Skeletal muscle satellite cell (primary cell): ENCODE results near the gene KRTAP4-5.
"Not testable (repeated sequence)": the region's sequence is repeated elsewhere in the genome, so short reads cannot be mapped to it uniquely, and the experiment has no call there.

Source experiments
- H3K27me3 ChIP-seq: 2 replicates; pipeline ENCODE4 v1.7.0; 2013; ENCODE audit warnings: low read length; ENCODE audit not compliant: control insufficient read depth, insufficient read depth
- H3K36me3 ChIP-seq: 2 replicates; pipeline ENCODE4 v1.7.0; 2013; ENCODE audit warnings: mild to moderate bottlenecking, control low read depth, low read length; ENCODE audit not compliant: insufficient read depth
- H3K4me1 ChIP-seq: 2 replicates; pipeline ENCODE4 v1.7.0; 2013; ENCODE audit warnings: low read length; ENCODE audit not compliant: control insufficient read depth, insufficient read depth
- H3K4me2 ChIP-seq: 2 replicates; pipeline ENCODE4 v1.7.0; 2013; ENCODE audit warnings: mild to moderate bottlenecking, low read length
- H3K4me3 ChIP-seq: 2 replicates; pipeline ENCODE4 v1.7.0; 2013; ENCODE audit warnings: low read length
- H3K9ac ChIP-seq: 2 replicates; pipeline ENCODE4 v1.7.0; 2013; ENCODE audit warnings: mild to moderate bottlenecking, low read depth, low read length, moderate library complexity
- H3K9me3 ChIP-seq: replicated peaks from 2 replicates; pipeline ENCODE4 v1.7.0; 2013; ENCODE audit warnings: mild to moderate bottlenecking, control low read depth, low read length

The KRTAP4-5 gene

DNA sequence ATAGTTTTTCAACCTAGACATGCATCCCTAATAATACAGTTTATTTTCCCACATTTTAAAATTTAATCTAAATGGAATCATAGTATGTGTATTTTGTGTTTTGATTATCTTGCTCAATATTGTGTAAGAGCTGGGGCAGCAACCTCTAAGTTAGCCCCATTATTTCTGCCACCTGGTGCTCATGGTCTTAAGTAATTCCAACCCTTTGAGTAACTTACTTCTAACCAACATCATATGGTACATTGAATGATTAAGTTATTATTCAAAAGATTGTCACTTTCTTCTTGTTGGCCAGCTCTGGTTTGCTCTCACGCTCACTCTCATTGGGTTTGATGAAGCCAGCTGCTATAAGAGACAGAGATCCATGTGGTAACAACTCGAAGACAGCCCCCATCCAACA is 22.3 kb upstream of the KRTAP4-5 start:
- Histone ChIP-seq H3K4me1 (no peaks in the 10 kb centered on the region), H3K27me3 (peaks cover 3% of the 10 kb centered on the region), H3K9me3 (no peaks in the 10 kb centered on the region), H3K4me3 (no peak overlapping the region), H3K4me2 (no peak overlapping the region), H3K36me3 (no peaks in the 10 kb centered on the region), H3K9ac (no peak overlapping the region)

DNA sequence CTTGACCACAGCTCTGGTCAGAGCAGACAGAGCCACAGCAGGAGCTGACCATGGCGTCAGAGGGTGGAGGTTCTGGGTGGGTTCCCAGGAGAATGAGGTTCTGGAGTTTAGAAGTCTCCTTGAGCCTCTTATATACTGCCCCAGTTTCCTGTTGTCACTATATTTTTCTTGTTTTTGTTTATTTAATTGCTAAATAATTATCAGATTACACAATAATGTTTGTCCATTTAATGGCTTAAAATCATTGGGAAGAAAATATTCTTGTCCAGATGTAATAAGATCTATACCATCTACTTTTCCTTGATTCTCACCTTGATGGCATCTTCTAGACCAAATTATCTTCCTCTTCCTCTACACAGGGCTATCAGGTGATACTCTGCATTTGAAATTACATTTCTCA is 18.5 kb upstream of the KRTAP4-5 start, which contains the start of gene KRTAP4-3:
KRTAP4-3 (minus strand) TSS at position 101 of the 400 bp plus-strand sequence; CDS start at position 52, 49 bp downstream.
- Histone ChIP-seq H3K9me3 (no peaks in the 10 kb centered on the region), H3K9ac (no peak within 1 kb of the TSS), H3K4me2 (no peak within 1 kb of the TSS)

DNA sequence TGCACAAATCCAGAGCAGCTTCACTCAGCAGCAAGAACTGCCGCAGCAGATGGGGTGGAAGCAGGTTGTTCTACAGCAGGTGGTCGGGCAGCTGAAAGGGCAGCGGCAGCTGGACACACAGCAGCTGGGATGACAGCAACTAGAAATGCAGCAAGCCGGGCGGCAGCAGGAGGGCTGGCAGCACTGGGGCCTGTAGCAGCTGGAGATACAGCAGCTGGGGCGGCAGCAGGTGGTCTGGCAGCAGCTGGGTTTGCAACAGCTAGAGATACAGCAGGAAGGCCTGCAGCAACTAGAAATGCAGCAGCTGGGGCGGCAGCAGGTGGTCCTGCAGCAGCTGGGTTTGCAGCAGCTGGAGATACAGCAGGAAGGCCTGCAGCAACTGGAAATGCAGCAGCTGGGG is 17.9 kb upstream of the KRTAP4-5 start:
- Histone ChIP-seq H3K36me3 (no peaks in the 10 kb centered on the region), H3K27me3 (no peaks in the 10 kb centered on the region), H3K4me3 (no peak overlapping the region), H3K4me1 (no peaks in the 10 kb centered on the region), H3K4me2 (no peak overlapping the region), H3K9ac (no peak overlapping the region), H3K9me3 (no peaks in the 10 kb centered on the region)

More for the DNA sequence above, 18.5 kb upstream of the KRTAP4-5 start, which contains the start of gene KRTAP4-3:
- Histone ChIP-seq H3K4me3 (no peak within 1 kb of the TSS), H3K36me3 (no peaks in the 10 kb centered on the region), H3K27me3 (no peaks in the 10 kb centered on the region), H3K4me1 (no peaks in the 10 kb centered on the region)

DNA sequence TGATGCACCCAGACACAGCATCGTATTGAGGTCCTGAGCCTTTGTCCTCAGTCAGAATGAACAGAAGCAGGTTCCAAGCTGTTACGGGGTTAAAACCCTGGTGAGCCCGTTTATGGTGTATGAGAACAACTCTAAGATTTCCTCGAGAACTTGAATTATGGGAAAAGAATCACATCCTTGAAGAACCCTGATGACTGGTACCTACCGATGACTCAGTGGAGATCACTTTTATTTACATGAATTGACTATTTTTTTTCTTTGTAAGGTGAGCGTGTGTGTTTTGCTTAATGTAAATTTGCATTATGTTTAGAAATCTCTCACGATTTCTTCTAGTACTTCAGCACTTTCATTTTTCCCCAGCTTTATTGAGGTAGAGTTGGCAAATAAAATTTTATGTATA is 14.2 kb upstream of the KRTAP4-5 start:
- no peaks in the 10 kb centered on the region for H3K36me3 ChIP-seq

DNA sequence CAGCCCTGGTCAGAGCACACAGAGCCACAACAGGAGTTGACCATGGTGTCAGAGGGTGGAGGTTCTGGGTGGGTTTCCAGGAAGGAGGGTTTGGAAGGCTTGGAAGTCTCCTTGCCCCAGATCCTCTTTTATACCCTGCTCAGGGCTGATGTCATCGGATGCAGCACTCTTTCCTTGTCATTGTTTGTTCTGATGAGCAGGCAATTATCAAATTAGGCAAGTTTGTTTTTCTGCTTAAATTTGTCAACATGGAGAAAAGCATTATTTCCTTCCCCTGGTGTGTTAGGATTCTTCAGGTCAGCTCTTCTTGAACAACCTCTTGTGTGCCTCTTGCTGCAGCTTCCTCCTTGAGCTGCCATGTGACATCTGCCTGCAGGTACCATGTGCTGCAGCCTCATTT is 11.0 kb upstream of the KRTAP4-5 start, which contains the start of gene KRTAP4-4:
KRTAP4-4 (minus strand) TSS at position 101 of the 400 bp plus-strand sequence; CDS start at position 44, 57 bp downstream.
- H3K9me3 ChIP-seq, result no peaks in the 10 kb centered on the region
- H3K4me1 ChIP-seq, result no peaks in the 10 kb centered on the region
- no peak within 1 kb of the TSS for H3K4me3 ChIP-seq
- H3K4me2 ChIP-seq, result no peak within 1 kb of the TSS
- H3K36me3 ChIP-seq, result no peaks in the 10 kb centered on the region
- H3K27me3 ChIP-seq, result no peaks in the 10 kb centered on the region
- no peak within 1 kb of the TSS for H3K9ac ChIP-seq

More for the DNA sequence above, 14.2 kb upstream of the KRTAP4-5 start:
- no peaks in the 10 kb centered on the region for H3K27me3 ChIP-seq
- no peak overlapping the region for H3K9ac ChIP-seq
- no peaks in the 10 kb centered on the region for H3K4me1 ChIP-seq
- no peaks in the 10 kb centered on the region for H3K9me3 ChIP-seq
- H3K4me2 ChIP-seq, result no peak overlapping the region
- no peak overlapping the region for H3K4me3 ChIP-seq

DNA sequence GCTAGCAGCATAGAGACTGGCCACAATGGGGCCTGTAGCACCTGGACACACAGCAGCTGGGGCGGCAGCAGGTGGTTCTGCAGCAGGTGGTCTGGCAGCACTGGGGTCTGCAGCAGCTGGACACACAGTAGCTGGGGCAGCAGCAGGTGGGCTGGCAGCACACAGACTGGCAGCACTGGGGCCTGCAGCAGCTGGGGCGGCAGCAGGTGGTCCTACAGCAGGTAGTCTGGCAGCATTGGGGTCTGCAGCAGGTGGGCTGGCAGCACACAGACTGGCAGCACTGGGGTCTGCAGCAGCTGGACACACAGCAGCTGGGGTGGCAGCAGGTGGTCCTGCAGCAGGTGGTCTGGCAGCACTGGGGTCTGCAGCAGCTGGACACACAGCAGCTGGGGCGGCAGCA is 10.6 kb upstream of the KRTAP4-5 start:
- H3K27me3 ChIP-seq, H3K9me3 ChIP-seq, H3K4me2 ChIP-seq, H3K4me3 ChIP-seq, H3K36me3 ChIP-seq, H3K9ac ChIP-seq, H3K4me1 ChIP-seq: not testable (repeated sequence)

DNA sequence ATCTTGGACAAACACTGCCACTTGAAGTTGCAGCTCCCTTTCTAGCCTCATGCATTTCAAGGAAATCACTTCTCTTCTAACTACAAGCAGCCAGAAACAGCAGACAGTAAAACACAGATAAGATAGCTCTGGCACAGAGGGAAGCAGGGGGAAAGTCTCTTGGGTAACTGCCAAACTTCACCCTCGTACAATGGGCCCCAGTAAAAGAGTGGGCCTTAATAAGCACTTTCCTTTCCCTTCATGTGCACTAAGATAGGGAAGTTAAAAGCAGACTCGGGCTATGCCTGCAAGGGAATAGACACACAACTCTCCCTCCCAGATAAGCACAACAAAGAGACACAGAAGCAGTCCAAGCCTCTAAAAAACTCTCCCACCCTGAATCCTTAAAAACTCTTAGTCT is 4.2 kb upstream of the KRTAP4-5 start:
- Histone ChIP-seq H3K9ac (no peak overlapping the region), H3K36me3 (no peaks in the 10 kb centered on the region), H3K4me3 (no peak overlapping the region), H3K27me3 (no peaks in the 10 kb centered on the region), H3K4me2 (no peak overlapping the region), H3K9me3 (no peaks in the 10 kb centered on the region), H3K4me1 (no peaks in the 10 kb centered on the region)

DNA sequence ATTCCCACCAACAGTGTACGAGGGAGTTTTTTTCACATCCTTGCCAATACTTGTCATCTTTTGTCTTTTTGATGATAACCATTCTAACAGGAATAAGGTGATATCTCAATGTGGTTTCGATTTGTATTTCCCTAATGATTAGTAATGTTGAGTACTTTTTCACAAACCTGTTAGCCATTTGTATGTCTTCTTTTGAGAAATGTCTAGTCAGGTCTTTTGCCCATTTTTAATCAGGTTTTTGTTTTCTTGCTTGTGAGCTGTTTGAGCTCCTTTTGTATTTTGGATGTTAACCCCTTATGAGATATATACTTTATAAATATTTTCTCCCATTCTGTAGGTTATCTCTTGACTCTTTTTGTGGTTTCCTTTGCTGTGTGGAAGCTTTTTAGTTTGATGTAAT is 1.9 kb upstream of the KRTAP4-5 start:
- H3K27me3 ChIP-seq, result no peaks in the 10 kb centered on the region
- H3K4me3 ChIP-seq, result no peak overlapping the region
- no peaks in the 10 kb centered on the region for H3K9me3 ChIP-seq
- H3K4me1 ChIP-seq, result no peaks in the 10 kb centered on the region
- H3K4me2 ChIP-seq, result no peak overlapping the region
- no peaks in the 10 kb centered on the region for H3K36me3 ChIP-seq
- no peak overlapping the region for H3K9ac ChIP-seq

DNA sequence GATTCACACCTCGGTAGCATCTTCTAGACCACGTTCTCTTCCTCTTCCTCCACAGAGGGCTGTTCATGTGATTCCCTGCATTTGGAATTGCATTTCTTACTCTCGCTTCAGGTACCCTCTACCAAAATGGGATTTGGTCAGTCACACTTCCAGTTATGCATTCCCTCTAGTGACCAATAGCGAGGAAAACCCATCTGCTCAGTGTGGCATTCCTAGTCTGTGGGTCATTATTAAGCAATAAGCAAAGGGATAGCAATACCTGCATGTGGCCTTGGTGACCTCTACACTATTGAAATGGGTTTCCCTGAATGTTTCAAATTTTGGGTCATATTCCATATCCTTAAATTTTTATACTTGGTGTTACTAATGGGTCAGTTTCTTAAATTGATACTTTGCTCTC is 401 bp upstream of the KRTAP4-5 start:
- Histone ChIP-seq H3K27me3 (no peaks in the 10 kb centered on the region), H3K4me1 (no peaks in the 10 kb centered on the region), H3K36me3 (no peaks in the 10 kb centered on the region), H3K9ac (no peak overlapping the region), H3K9me3 (no peaks in the 10 kb centered on the region), H3K4me3 (no peak overlapping the region), H3K4me2 (no peak overlapping the region)

DNA sequence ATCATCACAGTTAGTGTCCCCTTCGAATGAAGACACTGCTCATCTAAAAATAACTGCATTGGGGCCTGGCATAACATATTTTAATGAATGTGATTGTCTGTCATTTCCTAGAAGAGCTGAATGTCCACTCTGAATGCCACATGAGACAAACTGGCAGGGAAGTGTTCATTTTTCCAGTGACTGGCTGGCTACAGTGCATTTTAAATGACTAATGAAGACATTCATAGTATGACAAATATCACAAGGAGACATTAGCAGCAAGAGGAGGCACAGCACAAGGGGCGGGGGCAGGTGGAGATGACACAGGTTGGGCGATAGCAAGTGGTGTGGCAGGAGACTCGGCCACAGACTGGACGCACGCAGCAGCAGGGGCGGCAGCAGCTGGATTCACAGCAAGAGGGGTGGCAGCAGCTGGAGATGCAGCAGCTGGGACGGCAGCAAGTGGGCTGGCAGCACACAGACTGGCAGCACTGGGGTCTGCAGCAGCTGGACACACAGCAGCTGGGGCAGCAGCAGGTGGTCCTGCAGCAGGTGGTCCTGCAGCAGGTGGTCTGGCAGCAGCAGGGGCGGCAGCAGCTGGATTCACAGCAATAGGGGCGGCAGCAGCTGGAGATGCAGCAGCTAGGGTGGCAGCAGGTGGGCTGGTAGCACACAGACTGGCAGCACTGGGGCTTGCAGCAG is 514 bp downstream of the KRTAP4-5 start:
- not testable (repeated sequence) for H3K9me3 ChIP-seq, H3K4me2 ChIP-seq, H3K27me3 ChIP-seq, H3K4me1 ChIP-seq, H3K4me3 ChIP-seq, H3K9ac ChIP-seq, H3K36me3 ChIP-seq

DNA sequence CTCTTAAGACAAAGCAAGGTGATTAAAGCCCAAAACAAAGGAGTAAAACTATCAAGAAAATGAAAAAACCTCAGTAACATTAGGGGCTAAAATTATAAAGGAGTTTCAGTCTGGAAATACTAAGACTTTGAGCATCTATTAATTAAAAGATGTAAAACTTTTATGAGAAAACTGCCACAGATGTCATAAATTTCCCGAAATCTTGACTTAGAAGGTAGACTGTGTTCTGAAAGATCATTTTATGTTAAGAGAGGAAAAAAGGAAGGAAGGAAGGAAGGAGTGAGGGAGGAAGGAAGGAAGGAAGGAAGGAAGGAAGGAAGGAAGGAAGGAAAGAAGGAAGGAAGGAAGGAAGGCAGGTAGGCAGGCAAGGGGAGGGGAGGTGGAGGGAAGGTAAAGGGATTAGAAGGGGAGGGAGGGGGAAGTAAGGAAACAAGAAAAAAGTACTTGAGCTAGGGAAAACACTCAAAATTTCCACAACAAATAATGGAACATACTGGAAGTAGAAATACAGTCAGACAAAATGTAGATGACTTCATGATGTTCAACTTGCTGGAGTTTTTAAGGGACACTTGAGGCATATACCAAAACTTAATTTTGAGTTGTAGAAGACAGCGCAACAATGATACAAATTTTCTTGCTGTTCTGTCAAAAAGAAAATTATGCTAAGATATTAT is 2.0 kb downstream of the KRTAP4-5 start:
- Histone ChIP-seq H3K9ac (no peak overlapping the region), H3K4me1 (no peaks in the 10 kb centered on the region), H3K4me2 (no peak overlapping the region), H3K27me3 (no peaks in the 10 kb centered on the region), H3K9me3 (peaks cover 7% of the 10 kb centered on the region), H3K4me3 (no peak overlapping the region), H3K36me3 (no peaks in the 10 kb centered on the region)

DNA sequence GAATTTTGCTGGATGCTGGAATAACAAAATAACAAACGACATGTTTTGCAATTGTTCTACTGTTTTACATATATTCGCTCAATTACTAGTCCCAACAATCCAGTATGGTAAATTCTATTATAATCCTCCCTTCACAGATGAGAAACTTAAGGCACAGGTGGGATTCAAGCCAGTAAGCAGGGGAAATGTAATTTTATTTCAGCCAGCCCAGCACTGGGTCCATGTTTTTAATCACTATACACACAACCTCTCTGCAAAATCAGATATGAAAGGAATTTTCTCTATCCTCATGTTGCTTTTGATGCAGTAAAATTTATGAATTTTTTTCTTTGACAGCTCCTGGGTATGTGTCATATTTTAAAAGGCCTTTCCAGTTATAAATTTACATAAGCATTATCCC is 4.4 kb downstream of the KRTAP4-5 start:
- Histone ChIP-seq H3K4me2 (no peak overlapping the region), H3K4me1 (no peaks in the 10 kb centered on the region), H3K9me3 (peaks cover 7% of the 10 kb centered on the region), H3K9ac (no peak overlapping the region), H3K27me3 (no peaks in the 10 kb centered on the region), H3K36me3 (no peaks in the 10 kb centered on the region), H3K4me3 (no peak overlapping the region)
